Activated T-cell treated with anti-CD3 and anti-CD28 coated beads for 48 hours (primary cell): Measurements from ENCODE around the gene DHX38.
"Not testable (repeated sequence)": the region's sequence is repeated elsewhere in the genome, so short reads cannot be mapped to it uniquely, and the experiment has no call there.

ENCODE experiments used
- DNase-seq: peaks from one replicate; pipeline ENCODE4 v3.0.0-alpha.2; 2020; ENCODE audit warnings: low read depth

The DHX38 gene

GRCh38 chr16:72093448-72094265 is at the start of gene DHX38, which contains the start of gene TXNL4B:
DHX38 (plus strand) TSS chr16:72093847; CDS start chr16:72096158, 2,311 bp downstream.
TXNL4B (minus strand) TSS chr16:72093620; CDS start chr16:72090749, 2,871 bp downstream.
- peak; percentile 85 for DNase-seq

GRCh38 chr16:72044296-72044695 is 49.4 kb upstream of the DHX38 start:
- no peak for DNase-seq

GRCh38 chr16:72044825-72045359 is 48.8 kb upstream of the DHX38 start:
- no peak for DNase-seq

GRCh38 chr16:72049110-72049509 is 44.5 kb upstream of the DHX38 start:
- DNase-seq, result no peak

GRCh38 chr16:72050769-72051464 is 42.7 kb upstream of the DHX38 start:
- DNase-seq, result no peak

- no peak for DNase-seq
Observed at GRCh38 chr16:72051818-72052217, 41.8 kb upstream of the DHX38 start.

GRCh38 chr16:72054254-72054847 is 39.3 kb upstream of the DHX38 start, which contains the start of gene HP:
HP (plus strand) TSS chr16:72054505; CDS start chr16:72054653, 148 bp downstream.
- DNase-seq, result not testable (repeated sequence)

- DNase-seq, result no peak
Observed at GRCh38 chr16:72055911-72056310, 37.7 kb upstream of the DHX38 start.

- DNase-seq, result not testable (repeated sequence)
Observed at GRCh38 chr16:72057313-72057712, 36.3 kb upstream of the DHX38 start.

GRCh38 chr16:72059060-72059459 is 34.6 kb upstream of the DHX38 start:
- DNase-seq, result not testable (repeated sequence)

- DNase-seq, result no peak
Observed at GRCh38 chr16:72060405-72060804, 33.2 kb upstream of the DHX38 start.

GRCh38 chr16:72061564-72061963 is 32.1 kb upstream of the DHX38 start:
- DNase-seq, result no peak

GRCh38 chr16:72064361-72064894 is 29.2 kb upstream of the DHX38 start:
- DNase-seq, result no peak

- DNase-seq, result no peak
Observed at GRCh38 chr16:72066747-72067146, 26.9 kb upstream of the DHX38 start.

- no peak for DNase-seq
Observed at GRCh38 chr16:72068930-72069329, 24.7 kb upstream of the DHX38 start.

GRCh38 chr16:72072514-72073342 is 20.9 kb upstream of the DHX38 start:
- DNase-seq, result no peak

- no peak for DNase-seq
Observed at GRCh38 chr16:72073560-72074230, 20.0 kb upstream of the DHX38 start.

- not testable (repeated sequence) for DNase-seq
Observed at GRCh38 chr16:72075067-72075466, 18.6 kb upstream of the DHX38 start.

- not testable (repeated sequence) for DNase-seq
Observed at GRCh38 chr16:72076991-72077706, 16.5 kb upstream of the DHX38 start.
